Measurements from ENCODE around the gene BCL2L13.
"Not testable (repeated sequence)": the region's sequence is repeated elsewhere in the genome, so short reads cannot be mapped to it uniquely, and the experiment has no call there.

Gene BCL2L13

GRCh38 chr22:17764036-17764435 lies 125.5 kb downstream of the BCL2L13 start:
- DNase-seq (ENCODE audit: low spot score), result no peak

GRCh38 chr22:17764852-17765251 lies 126.3 kb downstream of the BCL2L13 start:
- DNase-seq (ENCODE audit: low spot score), result not testable (repeated sequence)

- DNase-seq (ENCODE audit: low spot score), result no peak
Observed at GRCh38 chr22:17767233-17768065, 128.9 kb downstream of the BCL2L13 start.

- DNase-seq (ENCODE audit: low spot score), result no peak
Observed at GRCh38 chr22:17769013-17769715, 130.6 kb downstream of the BCL2L13 start.

- DNase-seq (ENCODE audit: low spot score), result no peak
Observed at GRCh38 chr22:17769716-17770082, 131.1 kb downstream of the BCL2L13 start.

- DNase-seq (ENCODE audit: low spot score), result no peak
Observed at GRCh38 chr22:17770180-17771077, 131.9 kb downstream of the BCL2L13 start.

- no peak for DNase-seq (ENCODE audit: low spot score)
Observed at GRCh38 chr22:17772249-17772957, 133.8 kb downstream of the BCL2L13 start.

- no peak for DNase-seq (ENCODE audit: low spot score)
Observed at GRCh38 chr22:17772958-17773605, 134.5 kb downstream of the BCL2L13 start.

- no peak for DNase-seq (ENCODE audit: low spot score)
Observed at GRCh38 chr22:17773606-17774205, 135.1 kb downstream of the BCL2L13 start.

- no peak for DNase-seq (ENCODE audit: low spot score)
Observed at GRCh38 chr22:17774206-17774925, 135.8 kb downstream of the BCL2L13 start, which contains the start of gene BID. TSS of gene BID (minus strand) at chr22:17774469. CDS start at chr22:17750116, 24,353 bp downstream.

- DNase-seq (ENCODE audit: low spot score), result no peak
Observed at GRCh38 chr22:17774926-17775685, 136.5 kb downstream of the BCL2L13 start.

- DNase-seq (ENCODE audit: low spot score), result no peak
Observed at GRCh38 chr22:17775781-17776465, 137.4 kb downstream of the BCL2L13 start.

- no peak for DNase-seq (ENCODE audit: low spot score)
Observed at GRCh38 chr22:17777005-17777716, 138.6 kb downstream of the BCL2L13 start.

- DNase-seq (ENCODE audit: low spot score), result no peak
Observed at GRCh38 chr22:17777717-17778044, 139.1 kb downstream of the BCL2L13 start.

- DNase-seq (ENCODE audit: low spot score), result no peak
Observed at GRCh38 chr22:17778412-17778976, 139.9 kb downstream of the BCL2L13 start.

GRCh38 chr22:17779286-17780115 lies 140.9 kb downstream of the BCL2L13 start:
- no peak for DNase-seq (ENCODE audit: low spot score)
